Activated CD4-positive, alpha-beta T cell treated with anti-CD3 and anti-CD28 coated beads, Interleukin-2, amount 50 U/mL, for 4 hours (primary cell): ENCODE data around the gene SEMA3C.
"Not testable (repeated sequence)": the region's sequence is repeated elsewhere in the genome, so short reads cannot be mapped to it uniquely, and the experiment has no call there.

Experiments
- DNase-seq, 2 experiments: peaks; one replicate each; pipeline ENCODE4 v3.0.0-alpha.2; 2020

Gene SEMA3C

DNA sequence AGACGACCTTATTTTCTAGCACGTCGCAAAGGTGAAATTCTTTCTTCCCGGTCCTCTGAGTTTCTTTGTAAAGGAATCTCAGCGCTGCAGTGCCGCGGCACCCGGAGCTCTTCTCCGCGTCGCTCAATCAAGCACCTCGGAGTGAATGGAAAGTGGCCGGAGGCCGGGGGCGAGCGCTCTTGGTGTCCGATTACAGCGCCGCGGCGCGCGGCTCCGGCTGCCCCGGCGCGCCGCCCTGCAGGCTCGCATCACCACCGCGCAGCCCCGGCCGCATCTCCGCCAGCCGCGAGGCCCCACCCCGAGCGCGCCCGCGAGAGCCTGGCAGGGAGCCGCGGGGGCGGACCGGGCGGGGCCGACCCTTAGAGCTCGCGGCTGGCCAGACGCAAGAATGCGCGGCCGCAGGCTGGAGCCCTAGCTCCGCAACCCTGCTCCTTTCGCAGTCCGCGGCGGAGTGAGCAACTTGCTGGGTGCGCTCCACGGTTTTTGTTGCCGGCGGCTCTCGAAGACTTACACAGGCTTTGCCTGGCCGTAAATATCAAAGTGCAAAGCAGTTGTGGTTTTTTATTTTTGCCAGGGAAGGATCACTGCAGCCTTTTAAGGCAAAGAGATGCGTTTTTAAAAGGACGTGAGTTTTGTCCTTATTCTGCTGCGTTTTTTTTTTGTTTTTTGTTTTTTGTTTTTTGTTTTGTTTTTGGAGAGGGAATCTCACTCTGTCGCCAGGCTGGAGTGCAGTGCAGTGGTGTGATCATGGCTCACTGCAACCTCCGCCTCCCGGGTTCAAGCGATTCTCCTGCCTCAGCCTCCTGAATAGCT is at the start of gene SEMA3C:
Gene SEMA3C (minus strand): TSS at position 143 of the 813 bp plus-strand sequence. CDS start 2,270 bp downstream, outside the sequence.
- no peak for DNase-seq

DNA sequence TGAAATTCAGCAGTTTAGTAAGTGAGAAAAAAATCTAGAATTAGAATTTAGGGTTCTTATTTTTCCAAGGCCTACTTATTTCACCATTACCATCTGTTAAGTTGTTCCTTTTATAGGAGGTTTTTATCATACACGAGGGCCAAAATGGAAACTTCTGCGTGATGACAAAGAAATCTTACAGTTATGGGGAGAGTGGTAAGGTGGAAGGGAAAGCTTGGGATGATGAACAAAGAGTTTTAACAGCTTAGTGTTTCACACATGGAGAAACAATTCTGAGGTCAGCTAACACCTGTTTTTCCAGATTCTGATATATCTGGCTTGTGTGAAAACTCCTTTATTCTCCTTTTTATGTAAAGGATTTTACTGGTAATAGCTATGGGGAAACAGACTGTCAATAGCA is 49.8 kb upstream of the SEMA3C start:
- DNase-seq, result no peak

DNA sequence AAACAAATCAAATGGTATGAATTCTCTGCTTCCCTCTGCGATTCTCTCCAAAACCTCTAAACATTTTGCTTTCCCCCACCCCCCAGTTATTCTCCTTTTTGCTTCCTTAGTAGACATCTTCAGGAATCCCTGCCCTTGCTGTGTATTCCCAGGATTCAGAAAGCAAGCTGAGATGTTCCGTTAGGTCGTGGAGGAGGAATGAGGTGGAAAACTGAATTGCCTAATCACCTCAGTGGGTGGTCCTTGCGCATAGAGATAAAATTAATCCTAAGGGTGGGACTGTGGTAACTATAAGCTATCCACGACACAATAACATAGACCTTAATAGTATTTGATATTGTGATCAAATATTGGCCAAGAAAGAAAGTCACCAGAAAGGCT is 49.1 kb upstream of the SEMA3C start:
- no peak for DNase-seq

DNA sequence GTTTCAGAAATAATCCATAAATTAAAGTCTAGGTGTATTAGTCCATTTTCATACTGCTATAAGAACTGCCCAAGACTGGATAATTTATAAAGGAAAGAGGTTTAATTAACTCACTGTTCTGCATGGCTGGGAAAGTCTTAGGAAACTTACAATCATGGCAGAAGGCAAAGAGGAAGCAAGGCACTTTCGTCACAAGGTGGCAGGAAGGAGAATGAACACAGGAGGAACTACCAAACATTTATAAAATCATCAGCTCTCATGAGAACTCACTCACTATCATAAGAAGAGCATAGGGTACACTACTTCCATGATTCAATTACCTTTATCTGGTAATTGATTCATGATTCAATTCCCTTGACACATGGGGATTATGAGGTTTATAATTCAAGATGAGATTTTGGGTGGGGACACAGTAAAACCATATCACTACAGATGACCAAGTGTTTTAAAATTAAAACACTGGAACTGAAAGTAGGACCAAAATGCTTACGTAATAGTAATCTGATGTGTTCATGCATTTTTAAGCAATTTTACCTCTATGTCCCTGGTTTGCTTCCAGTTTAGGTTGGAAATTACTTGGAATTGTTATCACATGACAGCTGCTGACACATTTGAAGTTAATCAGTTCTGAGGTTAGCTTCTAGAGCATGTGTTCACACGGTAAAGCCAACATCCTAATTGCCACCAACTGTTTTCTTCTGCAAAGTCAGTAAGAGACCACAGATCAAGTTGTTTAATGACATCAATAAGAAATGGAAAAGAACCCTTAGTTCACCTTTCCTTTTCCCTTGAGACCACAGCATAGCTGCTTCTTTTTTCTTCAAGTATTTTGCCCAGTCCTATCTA is 48.4 kb upstream of the SEMA3C start:
- no peak for DNase-seq

DNA sequence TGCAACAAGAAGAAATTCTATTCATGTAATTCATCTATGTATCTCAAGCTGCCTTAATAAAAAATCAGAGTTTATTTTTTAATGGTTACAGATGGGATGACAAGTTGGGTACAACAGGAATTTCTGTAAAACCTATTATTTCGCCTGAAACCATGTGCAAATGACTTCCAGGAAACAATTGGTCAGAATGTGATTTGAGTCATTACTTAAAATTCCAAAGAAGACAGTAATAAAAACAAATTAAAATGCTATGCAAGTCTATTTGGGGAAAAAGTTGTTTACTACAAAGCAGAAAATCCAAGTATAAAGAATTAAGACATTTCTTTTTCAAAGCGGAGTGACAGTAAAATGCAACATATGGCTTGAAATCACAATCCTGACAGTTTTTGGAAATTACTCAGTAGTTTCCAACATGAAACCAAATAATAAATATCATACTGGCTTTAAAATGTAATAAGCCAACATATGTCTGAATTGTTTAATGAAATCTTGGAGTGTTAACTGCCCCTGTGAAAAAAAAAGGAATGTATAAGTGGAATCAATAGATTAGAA is 41.5 kb upstream of the SEMA3C start:
- no peak for DNase-seq

DNA sequence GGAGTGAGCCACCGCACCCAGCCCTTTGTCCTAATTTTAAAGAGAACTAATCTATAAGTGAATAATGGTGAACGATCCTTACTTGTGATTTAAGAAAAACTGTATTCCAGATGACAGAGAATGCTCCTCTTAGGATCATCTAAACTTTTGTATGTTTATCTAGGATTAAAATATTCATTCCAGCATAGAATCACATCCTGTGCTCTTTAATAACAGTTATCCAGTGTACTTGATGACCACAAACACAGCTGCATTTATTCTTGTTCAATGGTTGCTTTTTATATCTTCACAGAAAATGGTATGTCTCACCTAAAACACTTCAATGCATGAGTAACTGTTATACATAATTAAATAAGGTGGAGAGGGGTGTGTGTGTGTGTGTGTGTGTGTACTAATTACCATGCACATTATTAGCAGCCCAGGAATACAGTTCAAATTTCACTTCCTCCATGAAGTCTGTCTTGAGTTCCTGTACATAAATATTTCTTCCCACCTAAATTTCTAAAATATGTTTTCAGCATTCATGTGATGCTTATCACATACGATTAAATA is 38.5 kb upstream of the SEMA3C start:
- no peak for DNase-seq

DNA sequence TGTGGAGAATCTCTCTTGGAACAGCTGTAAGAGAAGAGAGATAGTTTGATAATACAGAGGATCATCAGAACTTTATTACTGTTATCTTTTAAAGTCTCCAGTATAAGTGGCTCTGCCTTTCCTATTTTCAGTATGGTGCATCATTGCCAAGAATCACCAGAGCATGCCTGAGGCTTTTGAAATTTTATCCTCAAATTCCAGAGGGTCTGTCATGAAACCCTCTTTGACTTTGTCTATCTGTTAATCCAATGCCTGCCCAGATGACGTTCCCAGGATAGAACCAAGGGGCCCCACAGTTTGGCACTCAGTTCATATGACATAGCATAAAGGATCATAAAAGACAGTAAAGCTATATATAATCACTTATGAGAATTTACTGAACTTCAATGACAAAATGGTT is 35.3 kb upstream of the SEMA3C start:
- DNase-seq, result no peak

DNA sequence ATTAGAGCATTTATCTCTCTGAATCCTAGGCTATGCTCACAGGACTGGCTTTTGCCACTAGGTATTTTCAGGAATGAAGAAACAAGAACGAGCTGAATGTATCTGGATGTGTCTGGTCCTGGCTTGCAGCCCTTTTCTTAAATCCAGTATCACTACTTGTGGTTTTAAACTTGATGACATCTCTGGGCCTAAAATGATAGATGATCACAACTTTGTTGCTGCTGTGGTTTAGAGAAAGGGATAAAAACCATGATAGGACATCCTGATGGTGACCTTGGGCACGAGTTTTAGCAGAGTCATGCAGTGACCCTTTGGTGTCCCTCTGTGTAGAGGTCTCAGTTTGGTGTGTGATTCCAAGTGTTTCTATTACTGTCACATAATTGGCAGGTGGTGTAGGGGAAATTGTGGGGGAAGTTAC is 31.7 kb upstream of the SEMA3C start:
- no peak for DNase-seq

DNA sequence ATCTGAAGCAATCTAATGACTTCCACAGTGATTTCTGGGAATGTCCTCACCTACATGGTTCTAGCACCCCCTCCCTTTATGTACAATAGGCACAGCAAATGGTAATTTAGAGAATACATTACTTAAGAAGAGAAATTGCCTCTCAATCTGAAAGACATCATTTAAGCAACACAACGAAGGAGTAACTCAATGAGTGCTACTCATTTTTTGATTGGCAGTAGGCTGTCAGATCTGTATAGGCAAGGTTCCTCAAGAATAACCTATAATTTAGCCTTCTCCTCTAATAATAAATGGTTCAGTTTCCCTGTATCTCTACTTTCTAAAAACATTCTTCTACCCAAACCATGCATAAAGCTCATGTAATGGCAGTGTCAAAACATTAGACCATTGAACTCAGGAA is 30.6 kb upstream of the SEMA3C start:
- no peak for DNase-seq

DNA sequence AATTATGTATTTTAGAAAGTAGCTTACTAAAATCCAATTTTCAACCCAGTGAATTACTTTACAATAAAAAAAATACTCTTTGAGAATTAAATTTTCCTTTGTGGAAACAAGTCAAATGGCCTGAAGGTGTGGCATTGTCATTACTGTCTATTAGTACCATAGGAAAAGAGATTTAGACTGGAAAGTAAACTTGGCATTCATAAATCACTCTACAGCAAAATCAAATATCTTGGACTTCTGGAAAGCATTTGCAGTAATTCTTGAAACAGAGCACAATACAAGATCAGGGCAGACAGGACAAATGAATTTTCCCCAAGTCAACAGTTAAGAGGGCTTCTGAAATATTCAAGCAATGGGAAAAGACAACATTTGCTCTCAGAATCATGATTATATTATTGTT is 28.0 kb upstream of the SEMA3C start:
- no peak for DNase-seq

DNA sequence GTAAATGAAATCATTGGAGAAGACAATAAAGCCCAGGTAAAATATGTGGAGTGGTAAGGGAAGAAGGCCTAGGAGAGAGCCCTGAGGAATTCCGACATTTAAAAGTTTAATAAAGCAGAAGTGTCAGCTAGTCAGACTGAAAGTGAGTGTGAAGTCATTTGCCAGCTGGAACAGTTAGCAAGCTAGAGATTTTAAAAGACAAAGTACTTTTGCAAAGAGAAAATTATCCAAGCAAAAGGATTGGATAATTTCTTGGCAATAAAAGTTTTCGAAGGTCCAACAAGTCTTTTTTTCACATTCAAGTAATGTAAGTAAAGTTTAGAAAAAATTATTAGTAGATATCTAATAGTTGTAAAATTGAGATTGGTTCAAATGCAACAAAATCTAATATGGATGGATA is 27.1 kb upstream of the SEMA3C start:
- no peak for DNase-seq

DNA sequence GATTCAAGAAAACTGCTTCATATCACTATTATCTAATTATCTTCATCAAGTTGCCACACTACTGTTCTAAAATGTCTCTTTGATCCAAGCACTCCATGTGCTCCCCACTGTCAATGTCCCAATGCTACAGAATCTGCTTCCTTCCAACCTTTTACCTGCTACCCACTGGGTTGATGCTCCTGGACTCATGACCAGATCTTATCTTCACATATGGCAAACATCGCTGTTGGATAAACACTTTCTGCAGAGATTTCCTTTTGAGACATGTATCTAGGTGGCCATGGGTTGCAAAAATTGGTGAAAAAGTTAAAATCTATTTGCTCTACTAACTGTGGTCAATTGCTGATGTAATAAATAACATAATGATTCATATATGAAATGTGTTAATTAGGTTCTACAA is 24.5 kb upstream of the SEMA3C start:
- DNase-seq, result no peak

DNA sequence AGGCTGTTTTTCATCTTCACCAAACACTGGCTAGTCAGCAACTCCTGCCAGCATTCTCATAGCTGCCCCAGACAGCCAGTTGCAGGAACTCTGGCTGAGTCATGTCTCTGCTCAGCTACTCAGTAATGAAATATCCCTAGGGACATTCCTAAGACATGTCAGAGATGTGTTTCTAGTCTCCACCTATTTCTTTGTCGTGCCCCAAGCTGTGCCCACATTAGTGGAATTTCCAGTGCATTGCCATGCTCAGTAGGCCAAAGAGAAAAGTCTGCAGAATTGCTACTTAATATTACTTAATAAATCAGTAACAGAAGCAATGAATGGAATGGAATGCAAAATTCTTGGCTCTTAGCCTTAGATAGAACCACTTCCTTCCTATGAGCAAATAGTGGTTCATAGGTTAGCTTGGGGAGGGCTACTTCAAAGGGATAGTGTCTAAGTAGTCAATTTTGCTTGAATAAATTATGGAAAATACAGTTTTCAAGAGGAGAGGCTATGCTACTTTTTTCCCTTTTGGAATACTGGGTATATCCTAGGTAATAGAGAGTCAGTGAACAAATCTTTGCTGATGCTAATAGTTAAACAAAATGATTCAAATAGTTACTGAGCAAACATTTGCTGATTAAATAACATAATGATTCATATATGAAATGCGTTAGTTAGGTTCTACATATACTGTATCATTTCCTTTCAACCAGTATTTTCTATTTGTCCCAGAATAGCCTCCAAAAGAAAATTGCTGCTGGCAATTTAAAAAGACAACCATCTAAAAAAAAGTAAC is 23.6 kb upstream of the SEMA3C start:
- no peak for DNase-seq

DNA sequence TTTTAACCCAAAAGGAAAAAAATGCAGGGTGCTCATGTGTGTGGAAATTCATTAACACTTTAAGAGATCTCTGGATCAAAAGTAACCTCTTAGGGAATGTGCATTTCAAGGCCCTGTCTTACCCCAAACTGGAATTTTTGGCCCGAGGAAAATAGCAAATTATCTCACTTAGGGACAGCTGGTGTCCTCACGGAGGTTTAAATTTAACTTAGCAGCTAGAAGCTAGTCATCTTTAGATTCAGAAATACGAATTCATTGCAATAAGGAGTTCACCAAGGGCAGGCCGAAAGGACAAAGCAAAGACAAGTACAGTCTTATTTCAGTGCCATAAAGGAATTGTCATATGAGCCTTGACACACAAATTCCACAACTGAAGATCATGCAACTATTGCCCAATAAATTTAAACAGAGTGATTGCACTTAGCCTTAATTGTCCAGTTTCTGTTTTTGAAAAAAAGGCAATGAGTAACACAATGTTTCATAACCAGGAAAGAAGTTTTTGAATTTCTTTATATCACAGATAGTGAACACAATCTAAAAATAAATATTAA is 22.4 kb upstream of the SEMA3C start:
- DNase-seq, result no peak

DNA sequence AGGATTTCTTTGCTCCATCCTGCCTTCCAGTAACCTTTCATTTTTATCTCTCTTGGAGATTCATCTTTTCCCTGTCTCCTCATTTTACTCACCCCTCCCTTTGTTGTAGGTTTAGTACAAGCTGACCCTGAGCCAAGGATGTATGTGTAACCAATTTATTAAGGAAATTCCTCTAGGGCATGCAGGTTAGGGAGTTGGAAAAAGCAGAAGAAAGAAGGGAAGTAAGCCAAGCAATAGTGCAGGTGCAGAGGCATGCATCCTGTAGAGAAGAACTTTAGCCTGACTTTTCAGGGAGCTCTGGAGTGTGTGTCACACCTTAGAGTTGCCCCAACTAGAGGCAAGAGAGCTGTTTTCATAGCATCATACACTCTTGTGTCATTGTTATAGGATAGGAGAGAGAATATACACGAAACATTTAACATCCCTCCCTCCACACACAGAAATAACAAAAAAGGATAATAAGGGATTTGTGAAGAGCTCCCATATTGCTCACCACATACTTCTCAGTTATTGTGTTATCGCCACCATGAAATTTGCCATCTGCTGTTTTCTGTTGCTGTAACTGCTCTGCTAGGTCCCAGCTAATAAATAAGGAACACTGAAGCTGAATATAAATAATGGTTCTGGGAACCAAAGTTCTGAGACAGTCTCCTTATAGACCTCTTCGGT is 21.8 kb upstream of the SEMA3C start:
- DNase-seq, result no peak

DNA sequence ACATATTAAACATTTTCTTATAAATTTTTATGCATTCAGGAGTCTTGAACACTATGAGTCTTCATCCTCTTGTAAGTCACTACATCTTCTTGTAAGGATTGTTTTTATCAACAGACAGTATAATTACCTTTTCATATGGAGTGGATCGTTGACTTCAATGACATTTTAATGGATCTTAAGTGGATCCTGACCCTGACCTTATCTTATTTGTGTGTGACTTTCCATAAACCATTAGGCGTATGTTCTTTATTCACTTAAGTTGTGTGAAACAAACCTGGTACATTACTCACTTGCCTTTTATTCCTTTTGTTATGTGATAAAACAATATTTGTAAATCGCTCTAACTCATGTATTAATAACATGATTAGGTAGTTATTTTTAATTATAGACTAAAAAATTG is 18.5 kb upstream of the SEMA3C start:
- DNase-seq, result no peak

DNA sequence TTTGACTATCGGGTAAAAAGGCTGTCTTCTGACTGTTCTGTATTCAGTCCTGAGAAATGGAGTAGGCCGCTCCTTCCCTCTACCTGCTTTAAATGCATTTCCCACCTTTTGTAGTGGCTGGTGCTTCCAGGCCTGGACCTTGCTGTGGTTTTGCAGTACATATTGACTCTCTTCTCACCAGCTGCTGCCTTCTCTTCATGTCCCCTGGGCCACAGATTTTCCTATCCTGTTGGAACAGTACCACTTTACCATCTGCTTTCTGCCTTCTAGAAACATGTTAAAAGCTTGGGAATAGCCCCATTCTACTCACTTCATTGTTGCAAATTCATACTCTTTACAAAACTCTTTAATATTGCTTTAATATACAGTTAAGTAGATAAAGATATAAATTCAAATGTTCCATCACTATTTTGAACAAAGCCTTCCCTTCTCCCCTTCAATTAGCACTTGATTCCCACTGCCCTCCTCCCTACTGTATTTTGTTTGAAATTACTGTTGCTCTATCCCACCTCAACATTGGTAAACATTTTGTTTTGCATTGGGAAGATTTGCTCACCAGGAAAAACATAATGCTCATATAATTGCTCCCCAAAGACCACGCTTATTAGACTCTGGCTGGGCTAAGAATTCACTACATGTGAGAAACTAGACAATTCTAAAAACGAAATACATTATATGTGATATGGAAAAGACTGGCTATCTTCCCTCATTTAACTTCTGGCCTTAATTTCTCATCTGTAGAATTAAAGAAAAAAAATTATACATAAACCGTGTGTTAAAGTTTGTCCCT is 17.3 kb upstream of the SEMA3C start:
- DNase-seq, result no peak

DNA sequence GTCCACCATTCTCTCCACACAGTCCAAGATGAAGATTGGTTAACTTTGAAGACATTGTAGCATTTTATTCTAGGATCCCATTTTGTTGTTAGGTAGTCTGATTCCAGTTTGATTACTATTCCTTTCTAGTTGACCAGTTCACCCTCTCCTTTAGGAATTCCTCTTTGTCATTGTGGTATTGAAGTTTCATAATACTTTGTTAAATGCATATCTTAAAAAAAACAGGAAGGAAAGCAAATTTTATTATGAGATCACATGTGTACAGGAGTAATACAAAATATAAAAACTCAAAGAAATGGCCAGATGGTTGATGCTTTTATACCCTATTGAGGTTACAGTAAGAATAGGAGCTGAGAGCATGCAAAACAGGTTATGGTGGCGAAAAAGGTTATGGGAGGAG is 15.5 kb upstream of the SEMA3C start:
- DNase-seq, result no peak

DNA sequence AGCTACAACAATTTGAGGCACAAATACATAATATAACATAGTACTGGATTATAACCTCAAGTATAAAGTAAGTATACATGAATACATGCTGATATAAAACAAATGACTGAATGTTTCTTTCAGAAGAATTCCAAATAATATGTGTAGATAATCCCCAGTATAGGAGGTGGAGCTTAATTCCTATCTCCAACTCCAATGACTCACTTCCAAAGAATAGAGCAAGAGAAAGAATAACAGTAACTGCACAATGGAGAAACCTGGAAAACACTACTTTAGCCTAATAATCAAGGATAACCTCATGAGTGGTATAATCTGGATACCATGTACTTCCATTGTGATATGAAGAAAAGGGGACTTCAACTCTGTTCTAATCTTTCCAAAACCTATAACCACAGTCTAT is 13.7 kb upstream of the SEMA3C start:
- no peak for DNase-seq

DNA sequence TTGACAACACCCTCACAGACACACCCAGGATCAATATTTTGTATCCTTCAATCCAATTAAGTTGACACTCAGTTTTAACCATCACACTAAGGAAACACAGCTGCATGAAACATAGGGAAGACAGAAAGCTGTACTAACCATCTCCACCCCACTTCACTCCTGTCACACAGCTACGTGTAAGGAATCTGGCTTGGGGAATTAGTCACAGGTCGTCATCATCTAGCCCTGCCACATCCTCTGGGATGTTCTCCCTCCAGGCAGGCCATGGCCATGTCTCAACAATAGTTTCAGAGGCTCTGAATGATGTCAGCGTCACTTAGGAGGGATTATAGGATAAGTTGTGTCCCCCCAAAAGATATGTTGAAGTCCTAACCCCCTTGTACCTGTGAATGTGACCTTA is 10.8 kb upstream of the SEMA3C start:
- no peak for DNase-seq

DNA sequence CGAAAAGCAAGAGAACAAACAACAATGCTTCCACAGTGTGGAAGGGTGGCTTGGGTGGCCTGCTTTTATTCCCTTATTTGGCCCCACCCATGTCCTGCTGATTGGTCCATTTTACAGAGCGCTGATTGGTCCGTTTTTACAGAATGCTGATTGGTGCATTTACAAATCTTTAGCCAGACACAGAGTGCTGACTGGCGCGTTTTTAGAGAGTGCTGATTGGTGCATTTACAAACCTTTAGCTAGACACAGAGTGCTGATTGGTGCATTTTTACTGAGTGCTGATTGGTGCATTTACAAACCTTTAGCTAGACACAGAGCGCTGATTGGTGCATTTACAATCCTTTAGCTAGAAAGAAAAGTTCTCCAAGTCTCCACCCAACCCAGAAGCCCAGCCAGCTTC is 8.1 kb upstream of the SEMA3C start:
- DNase-seq, result not testable (repeated sequence)
